ENCODE measurements around the gene CYP51A1.
"Not testable (repeated sequence)": the region's sequence is repeated elsewhere in the genome, so short reads cannot be mapped to it uniquely, and the experiment has no call there.

CYP51A1 gene

DNA sequence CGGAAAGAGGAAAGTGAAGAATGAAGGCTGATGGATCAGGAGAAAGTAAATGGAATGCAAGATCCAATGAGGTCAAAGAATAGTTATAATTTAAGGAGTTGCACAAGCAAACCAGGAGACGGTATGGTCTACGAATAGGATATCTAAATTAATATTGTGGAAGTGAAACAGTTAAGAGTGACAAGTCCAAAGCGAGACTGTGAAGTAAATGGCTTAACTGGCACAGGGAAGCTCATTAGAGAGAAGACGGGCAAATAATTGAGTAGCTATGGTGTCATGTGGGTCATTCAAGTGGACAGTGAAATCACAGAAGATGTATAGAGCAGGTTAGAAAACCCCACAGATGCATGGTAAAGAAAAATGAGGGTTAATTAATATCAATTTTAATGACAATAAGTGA lies 3.2 kb downstream of the CYP51A1 start:
- DNase-seq (ENCODE audit: low read depth in 2 of 2) = no peak

DNA sequence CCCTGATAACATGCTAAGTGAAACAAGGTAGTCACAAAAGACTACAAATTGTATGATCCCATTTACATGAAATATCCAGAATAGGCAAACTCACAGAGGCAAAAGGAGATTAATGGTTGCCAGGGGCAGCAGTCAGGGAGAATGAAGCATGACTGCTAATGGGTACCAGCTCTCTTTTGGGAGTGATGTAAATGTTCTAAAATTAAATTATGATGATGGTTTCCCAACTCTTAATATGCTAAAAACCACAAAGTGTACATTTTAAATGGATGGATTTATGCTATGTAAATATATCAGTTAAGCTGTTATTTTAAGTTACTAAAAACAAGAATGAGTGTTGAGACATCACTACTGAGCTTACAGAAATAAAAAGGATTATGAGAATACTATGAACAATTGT lies 12.6 kb downstream of the CYP51A1 start:
- DNase-seq (ENCODE audit: low read depth in 2 of 2) = no peak

DNA sequence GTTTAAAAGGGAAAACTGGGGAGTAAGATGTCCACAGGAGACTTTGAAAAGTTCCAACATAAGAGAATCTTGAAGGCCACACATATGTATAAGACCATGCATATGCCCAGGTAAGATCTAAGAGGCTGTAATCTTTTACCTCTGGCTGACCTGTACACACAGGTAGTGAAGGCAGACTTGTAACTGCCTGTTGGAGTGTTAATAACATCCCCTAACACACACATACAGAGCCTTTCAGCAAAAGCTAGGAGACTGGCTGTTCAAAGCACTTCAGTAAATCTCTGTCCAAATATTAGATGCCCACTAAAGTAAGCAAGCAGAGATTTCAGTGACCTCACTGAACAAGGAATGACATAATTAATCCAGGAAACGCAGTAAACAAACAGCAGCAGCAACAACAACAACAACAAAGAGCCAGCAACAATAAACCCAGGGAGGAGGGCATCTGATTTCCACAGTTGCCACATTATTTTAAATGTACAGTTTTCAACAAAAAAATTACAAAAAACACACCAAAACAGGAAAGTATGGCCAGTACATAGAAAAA lies 15.0 kb downstream of the CYP51A1 start:
- DNase-seq (ENCODE audit: low read depth in 2 of 2) = no peak

DNA sequence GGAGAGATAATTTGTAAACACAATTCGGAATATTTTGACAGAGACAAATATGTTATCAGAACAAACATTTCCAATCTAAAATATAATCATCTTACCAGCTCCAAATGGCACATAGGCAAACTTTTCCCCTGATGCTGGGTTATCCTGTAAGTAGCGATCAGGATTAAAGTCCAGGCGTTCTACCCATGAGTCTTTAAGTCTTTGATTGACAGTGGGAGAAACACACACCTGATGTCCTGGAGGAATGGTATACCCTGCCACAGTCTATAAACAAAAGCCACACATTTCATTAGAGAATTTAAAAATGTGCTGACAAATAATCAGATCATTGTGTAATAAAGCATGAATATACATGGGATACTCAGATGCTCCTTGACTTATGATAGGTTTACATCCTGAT lies 17.3 kb downstream of the CYP51A1 start:
- no peak for DNase-seq (ENCODE audit: low read depth in 2 of 2)

DNA sequence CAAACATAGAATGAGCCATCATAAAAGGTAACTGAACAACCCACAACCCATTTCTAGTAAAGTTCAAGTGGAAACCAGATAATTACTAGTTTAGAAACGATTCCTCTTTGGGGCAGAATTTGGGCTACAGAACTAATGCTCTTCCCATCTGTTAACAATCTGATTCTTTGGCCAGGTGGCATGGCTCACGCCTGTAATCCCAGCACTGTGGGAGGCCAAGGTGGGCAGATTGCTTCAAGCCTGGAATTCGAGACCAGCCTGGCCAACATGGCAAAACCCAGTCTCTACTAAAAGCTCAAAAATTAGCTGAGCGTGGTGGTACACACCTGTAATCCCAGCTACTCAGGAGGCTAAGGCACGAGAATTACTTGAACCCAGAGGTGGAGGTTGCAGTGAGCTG lies 18.5 kb downstream of the CYP51A1 start:
- DNase-seq (ENCODE audit: low read depth in 2 of 2) = no peak

DNA sequence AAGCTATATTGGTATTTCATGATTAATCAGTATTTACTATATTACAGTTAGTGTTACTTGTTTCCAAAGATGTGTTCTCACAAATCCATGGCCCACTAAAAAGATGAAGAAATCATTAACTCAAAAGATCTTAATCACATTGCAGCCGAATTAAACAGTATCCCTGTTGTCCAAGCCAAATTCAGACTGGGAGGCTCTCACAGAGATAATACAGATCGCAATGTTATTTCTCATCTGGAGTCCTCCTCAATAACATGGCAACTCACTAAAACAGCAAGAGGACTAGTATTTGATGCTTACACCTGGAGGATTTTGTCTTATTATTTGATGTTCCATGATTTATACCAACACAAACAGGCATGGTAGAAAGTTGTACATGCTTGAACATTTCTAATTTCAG lies 23.4 kb downstream of the CYP51A1 start:
- no peak for DNase-seq (ENCODE audit: low read depth in 2 of 2)

DNA sequence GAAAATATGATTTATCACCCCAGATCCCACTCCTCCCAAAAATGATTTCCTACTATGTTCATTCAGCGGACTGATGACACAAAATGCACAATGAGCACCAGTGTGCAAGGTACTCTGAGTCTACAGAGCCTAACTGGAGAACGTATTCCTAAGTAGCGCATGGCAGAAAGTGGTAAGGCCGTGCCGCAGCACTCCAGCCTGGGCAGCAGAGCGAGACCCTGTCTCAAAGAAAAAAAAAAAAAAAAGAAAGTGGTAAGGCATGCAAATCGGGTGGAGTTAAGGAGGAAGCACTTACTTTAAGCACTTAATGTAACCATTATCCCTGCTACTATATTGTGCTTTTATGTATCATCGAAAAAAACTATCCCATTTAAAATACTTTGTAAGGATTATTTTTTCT lies 25.5 kb downstream of the CYP51A1 start:
- DNase-seq (ENCODE audit: low read depth in 2 of 2) = no peak

DNA sequence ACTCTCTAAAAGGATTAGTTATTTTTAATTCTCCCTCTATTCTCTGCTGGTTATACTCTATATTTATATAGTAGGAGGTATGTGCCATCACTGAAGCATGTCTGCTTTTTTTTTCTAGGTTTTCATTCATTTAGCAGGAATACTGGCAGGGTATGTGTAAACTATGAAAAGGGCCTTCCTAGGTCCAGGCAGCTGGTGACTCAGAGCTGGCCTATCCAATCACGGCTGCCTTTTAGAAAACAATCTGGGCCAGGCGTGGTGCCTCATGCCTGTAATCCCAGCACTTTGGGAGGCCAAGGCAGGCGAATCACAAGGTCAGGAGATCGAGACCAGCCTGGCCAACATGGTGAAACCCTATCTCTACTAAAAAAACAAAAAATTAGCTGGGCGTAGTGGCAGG lies 31.4 kb downstream of the CYP51A1 start:
- DNase-seq (ENCODE audit: low read depth in 2 of 2) = not testable (repeated sequence)

DNA sequence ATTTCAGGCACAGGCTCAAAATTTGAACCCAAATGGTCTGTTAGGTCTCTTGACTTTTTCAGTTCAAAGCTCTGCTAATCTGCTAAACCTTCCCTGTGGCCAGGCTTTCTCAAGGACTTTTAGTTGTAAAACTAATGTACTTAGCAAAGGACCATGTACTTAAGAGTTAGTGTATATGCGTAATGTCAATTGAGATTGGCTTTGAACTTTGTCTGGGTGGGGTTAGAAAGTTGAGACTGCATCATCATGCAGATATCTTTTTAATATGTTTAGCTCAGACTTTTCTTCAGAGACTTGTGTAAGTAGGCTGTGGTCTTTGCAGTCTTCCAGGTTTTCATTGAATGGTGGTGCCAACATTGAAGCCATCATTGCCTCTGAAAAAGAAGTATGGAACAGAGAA lies 33.7 kb downstream of the CYP51A1 start:
- no peak for DNase-seq (ENCODE audit: low read depth in 2 of 2)

DNA sequence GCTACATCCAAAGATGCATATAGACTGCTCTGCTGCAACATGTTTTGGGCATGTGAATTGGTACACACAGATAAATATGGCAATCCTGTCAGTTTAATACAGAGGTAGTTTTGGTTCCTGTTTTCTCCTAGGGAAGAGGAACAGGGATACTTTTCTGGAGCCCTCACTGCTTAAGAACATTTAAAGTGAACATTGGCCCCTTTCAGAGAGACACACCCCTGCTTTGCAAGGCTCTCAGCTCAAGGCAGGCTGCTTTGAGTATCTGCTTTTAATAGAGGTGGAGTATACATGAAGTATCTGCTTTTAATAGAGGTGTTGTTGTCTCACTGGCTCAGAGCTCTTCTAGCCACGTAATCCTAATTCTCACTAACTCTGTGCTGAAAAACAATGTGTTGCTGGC lies 38.9 kb downstream of the CYP51A1 start:
- DNase-seq (ENCODE audit: low read depth in 2 of 2) = no peak

DNA sequence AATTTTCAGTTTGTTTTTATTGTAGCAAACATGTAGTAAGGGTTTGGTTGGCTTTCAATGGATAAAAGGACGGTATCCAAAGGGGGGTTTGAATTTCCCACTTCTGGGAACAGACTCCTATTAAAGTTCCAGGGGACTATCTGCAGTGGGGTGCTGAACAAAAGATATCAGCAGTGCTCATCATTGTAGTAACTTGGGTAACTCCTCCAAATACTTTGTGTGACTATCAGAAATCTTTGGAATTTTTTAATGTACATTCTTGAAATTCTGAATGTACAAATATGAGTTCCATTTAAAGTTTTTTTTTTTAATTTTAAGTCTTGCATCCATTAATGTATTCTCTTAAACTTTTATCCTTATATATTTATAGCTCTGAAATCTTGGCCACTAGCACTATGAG lies 42.1 kb downstream of the CYP51A1 start:
- DNase-seq (ENCODE audit: low read depth in 2 of 2) = no peak

DNA sequence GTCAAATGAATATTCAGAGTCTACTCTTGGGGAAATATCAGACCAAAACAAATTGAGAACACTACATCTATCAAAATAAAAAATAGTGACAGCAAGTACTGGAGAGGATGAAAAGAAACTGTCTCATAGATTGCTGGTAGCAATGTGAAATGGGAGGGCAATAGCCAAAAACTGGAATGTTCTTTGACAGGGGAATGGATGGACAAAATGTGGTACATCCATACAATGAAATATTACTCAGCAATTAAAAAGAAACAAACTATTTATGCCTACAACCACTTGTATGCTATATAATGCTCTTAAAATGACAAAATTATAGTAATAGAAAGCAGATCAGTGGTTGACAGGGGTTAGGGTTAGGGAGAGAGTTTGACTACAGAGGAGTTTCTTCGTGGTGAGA lies 46.0 kb downstream of the CYP51A1 start:
- no peak for DNase-seq (ENCODE audit: low read depth in 2 of 2)

DNA sequence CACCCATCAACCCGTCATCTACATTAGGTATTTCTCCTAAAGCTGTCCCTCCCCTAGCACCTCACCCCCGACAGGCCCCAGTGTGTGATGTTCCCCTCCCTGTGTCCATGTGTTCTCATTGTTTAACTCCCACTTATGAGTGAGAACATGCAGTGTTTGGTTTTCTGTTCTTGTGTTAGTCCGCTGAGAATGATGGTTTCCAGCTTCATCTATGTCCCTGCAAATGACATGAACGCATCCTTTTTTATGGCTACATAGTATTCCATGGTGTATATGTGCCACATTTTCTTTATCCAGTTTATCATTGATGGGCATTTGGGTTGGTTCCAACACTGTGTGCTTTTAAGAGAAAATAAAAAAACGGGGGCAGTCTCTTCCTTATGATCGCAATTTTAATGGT lies 50.4 kb downstream of the CYP51A1 start:
- DNase-seq (ENCODE audit: low read depth in 2 of 2) = not testable (repeated sequence)

DNA sequence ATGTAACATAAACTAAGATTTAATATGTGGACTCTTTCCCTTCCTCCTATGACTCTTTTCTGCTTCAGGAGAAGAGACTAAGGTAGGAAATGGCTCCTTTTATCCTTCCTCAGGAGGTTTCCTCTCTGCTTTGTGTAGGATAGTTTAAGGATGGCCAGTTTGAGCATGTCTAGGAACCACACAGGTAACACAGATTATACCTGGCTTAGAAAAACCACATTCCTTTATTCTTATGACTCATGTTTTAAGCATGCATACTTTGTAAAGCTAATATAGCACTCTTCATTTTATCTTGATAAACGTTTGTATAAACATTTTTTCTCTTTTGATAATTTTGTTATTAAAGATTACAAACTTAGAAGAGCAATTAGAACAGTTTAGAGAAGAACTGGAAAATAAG lies 57.8 kb downstream of the CYP51A1 start:
- DNase-seq (ENCODE audit: low read depth in 2 of 2) = no peak

DNA sequence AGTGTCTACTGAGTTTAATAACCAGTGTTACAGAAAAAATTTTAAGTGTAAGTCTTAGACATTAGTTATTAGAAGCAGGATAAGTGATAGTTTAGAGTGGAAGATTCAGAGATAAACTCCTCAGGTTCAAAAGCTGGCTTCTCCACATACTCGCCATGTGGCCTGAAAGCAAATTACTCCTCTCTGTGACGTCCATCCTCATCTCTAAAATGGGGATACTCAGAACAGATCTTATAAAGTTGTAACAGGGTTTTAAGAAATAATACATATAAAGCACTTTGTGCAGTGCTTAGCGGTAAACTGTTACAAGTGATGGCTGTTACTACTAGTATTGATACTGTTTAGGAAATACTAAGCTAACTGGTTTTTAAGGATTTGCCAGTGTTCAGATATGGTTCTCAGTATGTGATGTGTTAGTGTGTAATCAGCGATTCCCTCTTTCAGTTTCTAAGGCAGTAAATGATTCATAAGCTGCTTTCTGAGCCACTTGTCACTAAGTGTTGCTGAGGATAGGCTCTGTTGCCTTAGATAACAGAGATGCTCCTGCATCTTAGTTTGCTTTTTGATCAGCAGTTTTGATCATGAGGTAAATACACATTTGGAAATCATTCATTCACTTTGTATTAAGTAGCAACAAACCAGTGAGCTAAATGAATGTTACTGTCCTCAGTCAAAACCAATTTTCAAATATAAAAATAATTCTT lies 58.7 kb downstream of the CYP51A1 start:
- DNase-seq (ENCODE audit: low read depth in 2 of 2) = no peak

DNA sequence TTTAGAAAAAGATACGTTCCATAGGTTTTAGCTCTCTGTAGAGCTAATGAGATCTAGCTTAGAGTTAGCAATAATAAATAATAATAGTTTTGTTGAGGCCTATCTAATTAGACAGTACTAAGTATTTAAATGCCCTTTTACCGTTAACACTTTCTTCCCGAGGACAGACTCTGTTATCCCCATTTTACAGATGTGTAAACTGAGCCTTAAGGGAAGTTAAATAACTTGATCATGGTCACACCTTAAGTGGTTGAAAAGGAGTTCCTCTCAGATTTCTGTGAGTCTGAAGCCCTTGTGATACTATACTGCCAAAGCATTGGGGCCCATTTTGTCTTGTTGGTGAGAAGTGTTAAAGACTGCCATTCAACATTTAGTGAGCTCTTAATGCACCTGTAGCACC lies 61.6 kb downstream of the CYP51A1 start:
- no peak for DNase-seq (ENCODE audit: low read depth in 2 of 2)

DNA sequence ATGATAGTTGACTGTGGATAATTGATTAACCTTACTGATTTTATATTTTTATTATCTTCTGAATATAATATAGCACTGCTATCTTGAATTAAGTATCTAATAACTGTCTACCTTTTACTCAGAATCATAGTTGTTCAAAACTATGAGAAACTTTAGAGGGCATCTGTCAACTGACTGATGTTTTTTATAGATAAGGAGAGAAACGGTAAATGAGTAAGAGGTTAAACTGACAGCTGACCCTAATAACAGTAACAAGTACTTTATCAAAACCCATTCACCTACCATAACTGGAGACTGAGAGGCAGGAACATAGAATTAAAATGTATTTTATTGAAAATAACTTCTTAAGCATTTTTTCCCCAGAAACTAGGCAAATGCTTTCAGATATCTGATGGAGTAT lies 62.2 kb downstream of the CYP51A1 start:
- no peak for DNase-seq (ENCODE audit: low read depth in 2 of 2)

DNA sequence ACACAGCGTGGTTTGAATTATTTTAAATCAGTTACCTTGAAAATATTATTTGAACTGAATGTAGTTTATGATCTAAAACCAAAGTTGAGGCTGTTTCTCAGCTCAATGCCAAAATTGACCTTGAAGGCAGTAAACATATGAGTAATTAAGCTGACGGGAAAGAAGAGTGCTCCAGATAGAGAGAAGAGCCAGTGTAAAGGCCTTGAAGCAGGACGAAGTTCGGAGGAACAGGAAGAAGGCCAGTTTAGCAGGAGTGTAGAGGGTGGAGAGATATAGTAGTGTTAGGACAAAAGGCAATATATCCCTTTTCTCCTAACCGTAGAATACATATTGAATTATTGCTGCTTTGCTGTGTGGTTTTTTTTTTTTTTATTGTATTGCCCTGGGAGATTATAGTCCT lies 63.2 kb downstream of the CYP51A1 start:
- no peak for DNase-seq (ENCODE audit: low read depth in 2 of 2)

DNA sequence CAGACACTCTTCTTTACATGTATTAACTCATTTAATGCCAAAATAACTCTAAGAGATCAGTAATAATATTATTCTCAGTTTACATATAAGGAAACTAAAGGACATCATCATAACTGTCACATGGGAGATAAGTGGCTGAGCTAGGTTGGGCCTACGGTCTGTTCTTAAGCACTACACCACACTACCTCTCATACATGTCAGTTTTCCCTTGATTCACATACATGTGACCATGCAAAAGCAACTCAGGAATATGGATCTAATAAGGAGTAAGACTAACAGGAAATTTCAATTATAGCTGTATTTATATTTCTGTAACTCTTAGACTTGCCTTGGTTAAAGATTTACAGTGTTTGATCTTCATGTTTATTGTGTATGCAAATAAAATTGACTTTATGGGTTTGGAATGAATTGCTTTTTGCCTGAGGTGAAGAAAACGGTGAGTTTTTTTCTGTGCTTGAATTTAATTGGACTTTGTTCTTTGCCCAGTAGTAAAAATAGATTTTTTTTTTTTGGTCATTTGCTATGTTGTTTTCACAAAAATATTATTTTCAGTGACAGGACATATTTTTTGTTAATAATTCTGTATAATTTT lies 69.7 kb downstream of the CYP51A1 start:
- no peak for DNase-seq (ENCODE audit: low read depth in 2 of 2)

All from stimulated activated CD4-positive, alpha-beta T cell treated with anti-CD3 and anti-CD28 coated beads, Interleukin-1b, Interleukin-23, amount 100 ng/mL, for 4 hours (primary cell).